Gastrocnemius medialis (tissue), 4 donors: ENCODE measurements around the gene FPGS. TPM values are rescaled to one million over a fixed set of nuclear protein-coding genes. Genes with fewer than 3 reads are reported as not detected.

Experiments
- ATAC-seq, 2 donors: fragments of 150-250 bp; one replicate each; pipeline ENCODE4 v1.9.1; 2016
- DNase-seq, 2 donors: peaks; one replicate each; pipeline ENCODE4 v3.0.0-alpha.2; 2019
- H3K27ac ChIP-seq, 4 donors: fragments of 200-600 bp; sonication (generic); 1 replicate in 1 of 4; 2 replicates in 3 of 4; pipeline ENCODE4 v1.5.1; 2016 to 2018; ENCODE audit warnings: mild to moderate bottlenecking in 2 of 4, moderate library complexity in 1 of 4
- H3K27me3 ChIP-seq, 3 donors: fragments of 200-600 bp; sonication (generic) in 2 of 3; 1 replicate in 1 of 3; 2 replicates in 2 of 3; pipeline versions ENCODE4 v1.5.1 to v1.6.0; 2016 to 2019; ENCODE audit warnings: mild to moderate bottlenecking in 1 of 3, moderate library complexity in 1 of 3
- H3K36me3 ChIP-seq, 2 donors: fragments of 200-600 bp; sonication (generic) in 1 of 2; one replicate each; pipeline ENCODE4 v1.5.1; 2017 to 2018
- H3K4me1 ChIP-seq, 2 donors: fragments of 200-600 bp; sonication (generic) in 1 of 2; one replicate each; pipeline ENCODE4 v1.5.1; 2016 to 2017; ENCODE audit warnings: mild to moderate bottlenecking in 2 of 2
- H3K4me3 ChIP-seq, 4 donors: fragments of 200-600 bp; sonication (generic) in 3 of 4; 1 replicate in 1 of 4; 2 replicates in 3 of 4; pipeline ENCODE4 v1.5.1; 2016 to 2019; ENCODE audit warnings: mild to moderate bottlenecking in 2 of 4
- H3K9me3 ChIP-seq, 3 donors: fragments of 200-600 bp; sonication (generic) in 2 of 3; 1 replicate in 1 of 3; 2 replicates in 2 of 3; pipeline ENCODE4 v1.5.1; 2016 to 2019
- CTCF ChIP-seq, 5 experiments: fragments of 450-650 bp in 3 of 5; fragments of 200-600 bp in 2 of 5; sonication (generic) in 2 of 5; IDR thresholded peaks in 4 of 5; conservative IDR thresholded peaks in 1 of 5; 1 replicate in 4 of 5; 2 replicates in 1 of 5; pipeline ENCODE4 v1.5.1; 2016 to 2019; ENCODE audit warnings: antibody characterized with exemption in 5 of 5, mild to moderate bottlenecking in 3 of 5, moderate library complexity in 3 of 5
- POLR2A ChIP-seq, 2 donors: fragments of 450-650 bp; IDR thresholded peaks; one replicate each; pipeline ENCODE4 v1.6.1; 2017; ENCODE audit warnings: antibody characterized with exemption in 2 of 2, mild to moderate bottlenecking in 2 of 2, moderate library complexity in 2 of 2
- in situ Hi-C, 4 donors: fragments of 200-750 bp; cut with MboI; loops; one replicate each; pipeline versions ENCODE4 v1.15.0 to v1.8.0; 2017; ENCODE audit warnings: low sequenced_read_pairs in 4 of 4
- intact Hi-C: fragments of 100-400 bp; cut with DNase I; formaldehyde crosslinking; loops from one replicate; pipeline ENCODE4 v1.15.1; 2023; ENCODE audit warnings: low total_unique reads
- total RNA-seq, 4 donors: library from RNA; depleted of rRNA; stranded (reverse); fragments of >200 nt; gene quantifications; one replicate each; pipeline versions ENCODE4 v1.1.0 to v1.2.3, GENCODE V29; 2016

FPGS gene
- total RNA-seq, 4 donors from 2014 or later, result 36.4 to 87.6 (median 47.7) TPM

- intact Hi-C loops (loop anchor here (10.0 kb wide), 1 partner anchor 289 kb away; no protein-coding TSS in a partner anchor), in situ Hi-C loops (loop anchor here in 1 of 4 donors (10.0 kb wide), 1 partner anchor 59 kb away; no protein-coding TSS in a partner anchor)
- no peak for DNase-seq
- peaks cover 0 to 50% of the 10 kb centered on the region in 2 donors for H3K36me3 ChIP-seq
- H3K9me3 ChIP-seq, result no peaks in the 10 kb centered on the region
- TF ChIP-seq CTCF (IDR thresholded peaks at IDR 0.05 in 4 of 5, conservative IDR thresholded peaks at IDR 0.05 in 1 of 5) (peak in 1 of 5 experiments; percentile 16), POLR2A (IDR thresholded peaks at IDR 0.05) (no peak)
- ATAC-seq, result no peak
- H3K4me1 ChIP-seq, result peaks cover 23 to 41% of the 10 kb centered on the region in 2 donors
- no peaks in the 10 kb centered on the region for H3K27me3 ChIP-seq
- no peak overlapping the region for H3K4me3 ChIP-seq
- H3K27ac ChIP-seq, result peak overlapping the region in 2 of 4 donors; percentile 94 to 97
Measured at GRCh38 chr9:127805620-127806019, 2.9 kb downstream of the FPGS start.

DNA sequence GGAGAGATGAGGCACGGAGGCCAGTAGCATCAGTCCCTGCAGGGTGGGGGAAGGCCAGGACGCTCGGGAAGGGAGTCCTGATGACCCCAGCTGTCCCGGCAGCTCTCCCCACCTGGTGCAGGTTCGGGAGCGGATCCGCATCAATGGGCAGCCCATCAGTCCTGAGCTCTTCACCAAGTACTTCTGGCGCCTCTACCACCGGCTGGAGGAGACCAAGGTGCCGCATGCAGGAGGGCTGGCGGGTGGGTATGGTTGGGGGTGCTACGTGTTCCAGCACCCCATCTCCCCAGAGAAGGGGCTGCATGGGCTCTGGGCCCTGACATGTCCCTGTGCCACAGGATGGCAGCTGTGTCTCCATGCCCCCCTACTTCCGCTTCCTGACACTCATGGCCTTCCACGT, 4.2 kb downstream of the FPGS start:
- no peak for ATAC-seq
- H3K4me3 ChIP-seq, result no peak overlapping the region
- intact Hi-C loops, result loop anchor here (10.0 kb wide), 1 partner anchor 288 kb away; no protein-coding TSS in a partner anchor
- no peaks in the 10 kb centered on the region for H3K9me3 ChIP-seq
- H3K27ac ChIP-seq, result no peak overlapping the region
- H3K27me3 ChIP-seq, result no peaks in the 10 kb centered on the region
- in situ Hi-C loops, result loop anchor here in 1 of 4 donors (10.0 kb wide), 1 partner anchor 58 kb away; no protein-coding TSS in a partner anchor
- H3K4me1 ChIP-seq, result peaks cover 24 to 39% of the 10 kb centered on the region in 2 donors
- DNase-seq, result no peak
- H3K36me3 ChIP-seq, result peaks cover 0 to 61% of the 10 kb centered on the region in 2 donors
- TF ChIP-seq POLR2A (IDR thresholded peaks at IDR 0.05), result no peak
- TF ChIP-seq CTCF (IDR thresholded peaks at IDR 0.05 in 4 of 5, conservative IDR thresholded peaks at IDR 0.05 in 1 of 5), result no peak

GRCh38 chr9:127808347-127809001, 5.8 kb downstream of the FPGS start:
- Histone ChIP-seq H3K36me3 (peaks cover 0 to 77% of the 10 kb centered on the region in 2 donors), H3K4me1 (peaks cover 20 to 33% of the 10 kb centered on the region in 2 donors), H3K9me3 (no peaks in the 10 kb centered on the region), H3K27me3 (no peaks in the 10 kb centered on the region), H3K4me3 (no peak overlapping the region), H3K27ac (no peak overlapping the region)
- TF ChIP-seq POLR2A (IDR thresholded peaks at IDR 0.05), result no peak
- no peak for TF ChIP-seq CTCF (IDR thresholded peaks at IDR 0.05 in 4 of 5, conservative IDR thresholded peaks at IDR 0.05 in 1 of 5)
- DNase-seq, result no peak
- in situ Hi-C loops, result loop anchor here in 1 of 4 donors (10.0 kb wide), 1 partner anchor 56 kb away; no protein-coding TSS in a partner anchor
- intact Hi-C loops, result loop anchor here (10.0 kb wide), 1 partner anchor 286 kb away; no protein-coding TSS in a partner anchor
- ATAC-seq, result no peak

- no peak overlapping the region for H3K27ac ChIP-seq
- intact Hi-C loops (loop anchor here (10.0 kb wide), 1 partner anchor 286 kb away; no protein-coding TSS in a partner anchor), in situ Hi-C loops (loop anchor here in 1 of 4 donors (10.0 kb wide), 1 partner anchor 56 kb away; no protein-coding TSS in a partner anchor)
- H3K9me3 ChIP-seq, result no peaks in the 10 kb centered on the region
- TF ChIP-seq CTCF (IDR thresholded peaks at IDR 0.05 in 4 of 5, conservative IDR thresholded peaks at IDR 0.05 in 1 of 5), result no peak
- DNase-seq, result no peak
- no peak for ATAC-seq
- H3K4me1 ChIP-seq, result peaks cover 15 to 27% of the 10 kb centered on the region in 2 donors
- peaks cover 0 to 83% of the 10 kb centered on the region in 2 donors for H3K36me3 ChIP-seq
- H3K4me3 ChIP-seq, result no peak overlapping the region
- no peaks in the 10 kb centered on the region for H3K27me3 ChIP-seq
Measured at GRCh38 chr9:127809002-127809539, 6.4 kb downstream of the FPGS start.
